ENCODE results near the gene METTL23.

DNA sequence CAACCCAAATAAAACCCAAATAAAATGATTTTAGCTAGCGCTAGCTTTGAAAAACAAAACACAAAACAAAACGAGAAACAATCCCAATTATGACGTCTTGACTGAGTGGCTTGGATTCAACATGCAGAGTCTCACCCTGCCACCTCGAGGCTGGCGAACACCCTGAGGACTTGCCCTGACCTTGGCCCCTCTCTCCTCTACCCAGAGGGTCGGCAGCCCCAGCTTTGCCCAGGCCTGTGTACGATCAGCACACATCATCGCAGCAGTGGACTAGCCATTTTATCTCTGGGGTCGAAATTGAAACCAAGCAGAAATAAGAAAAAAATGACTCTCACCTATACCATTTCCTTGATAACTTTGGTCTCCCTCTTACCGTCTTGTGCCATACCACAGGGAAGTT lies 5.2 kb upstream of the METTL23 start:
- TF ChIP-seq, protein P1, sequence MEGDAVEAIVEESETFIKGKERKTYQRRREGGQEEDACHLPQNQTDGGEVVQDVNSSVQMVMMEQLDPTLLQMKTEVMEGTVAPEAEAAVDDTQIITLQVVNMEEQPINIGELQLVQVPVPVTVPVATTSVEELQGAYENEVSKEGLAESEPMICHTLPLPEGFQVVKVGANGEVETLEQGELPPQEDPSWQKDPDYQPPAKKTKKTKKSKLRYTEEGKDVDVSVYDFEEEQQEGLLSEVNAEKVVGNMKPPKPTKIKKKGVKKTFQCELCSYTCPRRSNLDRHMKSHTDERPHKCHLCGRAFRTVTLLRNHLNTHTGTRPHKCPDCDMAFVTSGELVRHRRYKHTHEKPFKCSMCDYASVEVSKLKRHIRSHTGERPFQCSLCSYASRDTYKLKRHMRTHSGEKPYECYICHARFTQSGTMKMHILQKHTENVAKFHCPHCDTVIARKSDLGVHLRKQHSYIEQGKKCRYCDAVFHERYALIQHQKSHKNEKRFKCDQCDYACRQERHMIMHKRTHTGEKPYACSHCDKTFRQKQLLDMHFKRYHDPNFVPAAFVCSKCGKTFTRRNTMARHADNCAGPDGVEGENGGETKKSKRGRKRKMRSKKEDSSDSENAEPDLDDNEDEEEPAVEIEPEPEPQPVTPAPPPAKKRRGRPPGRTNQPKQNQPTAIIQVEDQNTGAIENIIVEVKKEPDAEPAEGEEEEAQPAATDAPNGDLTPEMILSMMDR (IDR thresholded peaks at IDR 0.05) = no peak
- TF ChIP-seq POLR2A (IDR thresholded peaks at IDR 0.05) = no peak
